Sigmoid colon (tissue), 7 donors: Measurements from ENCODE around the gene SLC39A11. TPM values are rescaled to one million over a fixed set of nuclear protein-coding genes. Genes with fewer than 3 reads are reported as not detected.

ENCODE experiments used
- DNase-seq: peaks from one replicate; pipeline ENCODE4 v3.0.0-alpha.2; 2019
- H3K27ac ChIP-seq, 4 donors: fragments of 200-600 bp; sonication (generic); one replicate each; pipeline ENCODE4 v1.5.1; 2016 to 2019; ENCODE audit warnings: mild to moderate bottlenecking in 1 of 4
- H3K27me3 ChIP-seq, 3 donors: fragments of 200-600 bp; sonication (generic); one replicate each; pipeline ENCODE4 v1.5.1; 2019; ENCODE audit warnings: mild to moderate bottlenecking in 1 of 3
- H3K36me3 ChIP-seq, 4 donors: fragments of 200-600 bp; sonication (generic); one replicate each; pipeline ENCODE4 v1.5.1; 2016 to 2019
- H3K4me1 ChIP-seq, 4 donors: fragments of 200-600 bp; sonication (generic); one replicate each; pipeline ENCODE4 v1.5.1; 2017 to 2019
- H3K4me3 ChIP-seq, 4 donors: fragments of 200-600 bp; sonication (generic); one replicate each; pipeline ENCODE4 v1.5.1; 2017 to 2019; ENCODE audit warnings: mild to moderate bottlenecking in 2 of 4, moderate library complexity in 1 of 4
- H3K9me3 ChIP-seq, 4 donors: fragments of 200-600 bp in 3 of 4; sonication (generic) in 3 of 4; one replicate each; pipeline versions ENCODE4 v1.5.1 to v1.6.1; 2013 to 2019
- EP300 ChIP-seq, 4 donors: sonication (generic); formaldehyde crosslinking; IDR thresholded peaks; one replicate each; pipeline ENCODE4 v1.6.1; 2017; ENCODE audit warnings: antibody characterized with exemption in 4 of 4
- POLR2A ChIP-seq, 2 donors: fragments of 450-650 bp; IDR thresholded peaks; one replicate each; pipeline ENCODE4 v1.6.1; 2016; ENCODE audit warnings: antibody characterized with exemption in 2 of 2, mild to moderate bottlenecking in 2 of 2, moderate library complexity in 2 of 2
- POLR2AphosphoS5 ChIP-seq, 4 donors: sonication (generic); formaldehyde crosslinking; IDR thresholded peaks; one replicate each; pipeline ENCODE4 v1.6.1; 2017; ENCODE audit warnings: antibody characterized with exemption in 4 of 4
- WGBS, 2 donors: extraction: QIAGEN DNeasy Blood & Tissue Kit; methylation state at CpG; one replicate each; pipeline ENCODE4 v1.1.7; 2013; 5-methylcytosine and 5-hydroxymethylcytosine counted together
- intact Hi-C: fragments of 100-400 bp; cut with DNase I; formaldehyde crosslinking; loops from one replicate; pipeline ENCODE4 v1.15.1; 2023
- polyA plus RNA-seq, 3 donors: library from polyadenylated mRNA; stranded (reverse); fragments of 200-250 nt; gene quantifications; one replicate each; pipeline ENCODE4 v1.2.3, GENCODE V29; 2013
- total RNA-seq, 4 donors: library from RNA; depleted of rRNA; stranded (reverse); fragments of >200 nt; gene quantifications; one replicate each; pipeline ENCODE4 v1.1.0, GENCODE V29; 2016
- TF ChIP-seq, protein P1 (sequence below), 4 experiments: fragments of 450-650 bp in 3 of 4; fragments of 200-600 bp in 1 of 4; IDR thresholded peaks; one replicate each; pipeline ENCODE4 v1.5.1; 2016 to 2019; ENCODE audit warnings: antibody characterized with exemption in 4 of 4, mild to moderate bottlenecking in 3 of 4, moderate library complexity in 2 of 4
- donor health status: healthy with polysubstance abuse.
- donor health status: Bipolar disorder and iron deficiency.
- donor health status: healthy.

SLC39A11 gene
- total and polyA plus RNA-seq, 7 donors: 7.6 to 16.4 (median 8.4) TPM

DNA sequence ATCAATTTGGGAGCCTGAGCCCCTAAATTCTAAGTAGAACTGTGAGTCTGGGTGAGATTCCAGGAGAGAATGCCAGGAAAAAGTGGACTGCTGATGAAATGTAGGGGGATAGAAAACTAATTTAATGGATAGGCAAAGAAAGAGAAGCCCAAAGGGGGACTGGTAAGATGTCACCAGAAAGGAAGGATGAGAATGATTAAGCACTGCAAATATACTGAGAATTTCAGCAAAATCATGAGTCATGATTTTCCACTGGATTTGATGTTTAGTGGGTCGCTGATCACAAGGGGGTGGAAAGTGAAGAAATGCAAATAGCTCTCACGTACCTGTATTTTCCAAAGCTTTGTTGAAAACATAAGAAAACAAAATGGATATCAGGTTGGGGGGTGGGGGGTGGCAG, 201.8 kb downstream of the SLC39A11 start:
- no peaks in the 10 kb centered on the region for H3K27me3 ChIP-seq
- no peaks in the 10 kb centered on the region for H3K36me3 ChIP-seq
- no peaks in the 10 kb centered on the region for H3K9me3 ChIP-seq
- WGBS, 2 donors: 89 to 94% methylated on average over 2 of the region's 2 CpGs
- no peaks in the 10 kb centered on the region for H3K4me1 ChIP-seq
- no peak overlapping the region for H3K4me3 ChIP-seq
- H3K27ac ChIP-seq: no peak overlapping the region
- no peak for TF ChIP-seq POLR2A (IDR thresholded peaks at IDR 0.05)
- TF ChIP-seq, protein P1, sequence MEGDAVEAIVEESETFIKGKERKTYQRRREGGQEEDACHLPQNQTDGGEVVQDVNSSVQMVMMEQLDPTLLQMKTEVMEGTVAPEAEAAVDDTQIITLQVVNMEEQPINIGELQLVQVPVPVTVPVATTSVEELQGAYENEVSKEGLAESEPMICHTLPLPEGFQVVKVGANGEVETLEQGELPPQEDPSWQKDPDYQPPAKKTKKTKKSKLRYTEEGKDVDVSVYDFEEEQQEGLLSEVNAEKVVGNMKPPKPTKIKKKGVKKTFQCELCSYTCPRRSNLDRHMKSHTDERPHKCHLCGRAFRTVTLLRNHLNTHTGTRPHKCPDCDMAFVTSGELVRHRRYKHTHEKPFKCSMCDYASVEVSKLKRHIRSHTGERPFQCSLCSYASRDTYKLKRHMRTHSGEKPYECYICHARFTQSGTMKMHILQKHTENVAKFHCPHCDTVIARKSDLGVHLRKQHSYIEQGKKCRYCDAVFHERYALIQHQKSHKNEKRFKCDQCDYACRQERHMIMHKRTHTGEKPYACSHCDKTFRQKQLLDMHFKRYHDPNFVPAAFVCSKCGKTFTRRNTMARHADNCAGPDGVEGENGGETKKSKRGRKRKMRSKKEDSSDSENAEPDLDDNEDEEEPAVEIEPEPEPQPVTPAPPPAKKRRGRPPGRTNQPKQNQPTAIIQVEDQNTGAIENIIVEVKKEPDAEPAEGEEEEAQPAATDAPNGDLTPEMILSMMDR (IDR thresholded peaks at IDR 0.05): no peak
- no peak for TF ChIP-seq EP300 (IDR thresholded peaks at IDR 0.05)
- no peak for TF ChIP-seq POLR2AphosphoS5 (IDR thresholded peaks at IDR 0.05)
- intact Hi-C loops: no loop called here
- no peak for DNase-seq

DNA sequence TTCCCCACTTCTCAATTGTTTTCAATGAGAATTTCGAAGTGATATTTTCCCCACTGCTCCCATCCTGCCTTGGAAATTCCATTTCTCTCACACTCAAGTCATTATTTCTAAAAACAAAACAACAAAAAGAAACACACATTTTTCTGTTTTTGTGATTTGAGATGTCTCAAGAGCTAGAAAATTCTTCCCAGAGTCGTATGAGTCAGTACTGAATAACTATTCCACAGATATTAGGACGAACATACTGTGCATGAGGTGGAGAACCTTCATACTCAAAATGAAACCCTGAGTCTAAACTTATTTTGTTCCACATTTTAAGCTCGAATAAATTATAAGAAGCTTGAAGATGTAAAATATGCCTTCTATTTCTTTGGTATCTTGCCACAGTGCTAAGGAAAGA, 204.6 kb downstream of the SLC39A11 start:
- Histone ChIP-seq H3K9me3 (no peaks in the 10 kb centered on the region), H3K36me3 (no peaks in the 10 kb centered on the region), H3K27me3 (no peaks in the 10 kb centered on the region), H3K27ac (no peak overlapping the region), H3K4me3 (no peak overlapping the region), H3K4me1 (no peaks in the 10 kb centered on the region)
- no peak for DNase-seq
- intact Hi-C loops: no loop called here
- WGBS, 2 donors: 69 to 94% methylated on average over 4 of the region's 4 CpGs
- TF ChIP-seq POLR2A (IDR thresholded peaks at IDR 0.05) (no peak), EP300 (IDR thresholded peaks at IDR 0.05) (no peak), POLR2AphosphoS5 (IDR thresholded peaks at IDR 0.05) (no peak)
- TF ChIP-seq, protein P1 (IDR thresholded peaks at IDR 0.05): no peak

DNA sequence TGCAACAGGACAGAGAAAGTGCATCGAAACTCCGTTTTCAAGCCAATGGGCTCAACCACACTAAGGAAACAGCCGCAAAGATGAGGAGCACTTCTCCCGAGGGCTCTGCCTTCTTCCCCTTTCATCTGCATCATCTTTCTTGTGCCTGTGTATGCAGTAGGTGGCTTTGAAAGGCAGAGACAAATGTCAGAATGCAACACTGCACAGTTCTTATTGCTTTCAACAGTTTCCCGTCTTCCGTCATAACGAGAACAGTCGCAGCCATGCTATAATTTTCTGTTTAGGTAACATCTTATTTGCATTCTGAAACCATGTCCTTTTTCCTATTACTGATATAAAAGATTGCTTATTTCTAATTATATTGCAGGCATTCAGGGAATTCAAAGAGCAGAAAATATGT, 205.2 kb downstream of the SLC39A11 start:
- WGBS, 2 donors: 71 to 72% methylated on average over 8 of the region's 8 CpGs
- H3K9me3 ChIP-seq: no peaks in the 10 kb centered on the region
- no peak for TF ChIP-seq POLR2A (IDR thresholded peaks at IDR 0.05)
- no peak for TF ChIP-seq EP300 (IDR thresholded peaks at IDR 0.05)
- no peak for TF ChIP-seq POLR2AphosphoS5 (IDR thresholded peaks at IDR 0.05)
- TF ChIP-seq, protein P1 (IDR thresholded peaks at IDR 0.05): no peak
- H3K36me3 ChIP-seq: no peaks in the 10 kb centered on the region
- no peak overlapping the region for H3K4me3 ChIP-seq
- DNase-seq: no peak
- H3K27me3 ChIP-seq: no peaks in the 10 kb centered on the region
- H3K27ac ChIP-seq: no peak overlapping the region
- intact Hi-C loops: no loop called here
- no peaks in the 10 kb centered on the region for H3K4me1 ChIP-seq

DNA sequence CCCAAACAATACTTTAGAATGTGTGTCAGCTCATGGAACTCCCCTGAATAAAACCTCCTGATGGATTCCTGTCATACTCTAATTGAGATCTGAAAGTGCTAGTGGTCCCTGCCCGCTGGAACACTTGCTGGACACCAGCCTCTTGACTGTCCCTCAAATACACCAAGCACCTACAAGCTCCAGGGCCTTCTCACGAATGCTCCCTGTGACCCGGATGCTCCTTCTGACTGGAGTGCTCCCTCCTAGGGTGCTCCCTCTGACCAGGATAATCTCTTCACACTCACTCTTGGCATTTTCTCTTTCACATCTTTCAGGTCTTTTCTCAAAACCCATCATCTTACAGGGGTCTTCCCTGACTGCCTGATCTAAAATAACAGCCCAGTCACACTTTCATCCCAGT, 205.9 kb downstream of the SLC39A11 start:
- intact Hi-C loops: no loop called here
- TF ChIP-seq EP300 (IDR thresholded peaks at IDR 0.05): no peak
- Histone ChIP-seq H3K4me1 (no peaks in the 10 kb centered on the region), H3K4me3 (no peak overlapping the region), H3K27ac (no peak overlapping the region), H3K27me3 (no peaks in the 10 kb centered on the region), H3K36me3 (no peaks in the 10 kb centered on the region), H3K9me3 (no peaks in the 10 kb centered on the region)
- DNase-seq: no peak
- WGBS, 2 donors: 98 to 99% methylated on average over 3 of the region's 3 CpGs

DNA sequence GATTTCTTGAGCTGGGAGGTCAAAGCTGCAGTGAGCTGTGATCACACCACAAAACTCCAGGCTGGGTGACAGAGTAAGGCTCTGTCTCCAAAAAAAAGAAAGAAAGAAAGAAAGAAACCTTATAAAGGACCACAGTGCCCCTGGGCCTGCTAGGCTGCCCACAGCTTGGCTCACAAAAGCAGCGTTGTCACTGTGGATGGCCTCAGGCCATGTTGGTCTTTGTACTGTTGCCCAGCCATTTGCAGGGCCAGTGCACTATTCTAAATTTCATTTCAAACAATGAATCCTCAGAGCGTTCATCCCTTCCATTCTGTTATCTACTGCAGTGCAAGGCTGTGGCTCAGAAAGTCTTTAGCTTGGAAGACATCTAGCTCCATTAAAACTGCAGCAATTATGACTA, 208.4 kb downstream of the SLC39A11 start:
- Histone ChIP-seq H3K4me1 (no peaks in the 10 kb centered on the region), H3K9me3 (peaks cover 0 to 10% (median 4%) of the 10 kb centered on the region in 4 donors), H3K27me3 (no peaks in the 10 kb centered on the region), H3K36me3 (no peaks in the 10 kb centered on the region), H3K4me3 (no peak overlapping the region), H3K27ac (no peak overlapping the region)
- TF ChIP-seq EP300 (IDR thresholded peaks at IDR 0.05) (no peak), POLR2AphosphoS5 (IDR thresholded peaks at IDR 0.05) (no peak), POLR2A (IDR thresholded peaks at IDR 0.05) (no peak)
- TF ChIP-seq, protein P1 (IDR thresholded peaks at IDR 0.05): no peak
- DNase-seq: no peak
- intact Hi-C loops: no loop called here
- WGBS, 2 donors: 96% methylated on average over 2 of the region's 2 CpGs
